Activated T-helper 1 cell treated with anti-CD3 and anti-CD28 coated beads, Interleukin-2, amount 50 U/mL, for 16 hours (primary cell): Measurements from ENCODE around the gene POLD4.
A peak's percentile ranks its signal among the peaks of the same experiment; 100 is the strongest.

Experiments
- DNase-seq, 2 donors: peaks; one replicate each; pipeline ENCODE4 v3.0.0-alpha.2; 2020; ENCODE audit warnings: low read depth in 1 of 2, low spot score in 1 of 2

The POLD4 gene

GRCh38 chr11:67389477-67389876 lies 36.1 kb upstream of the POLD4 start:
- no peak for DNase-seq

GRCh38 chr11:67387518-67387917 lies 34.2 kb upstream of the POLD4 start:
- DNase-seq: no peak

- no peak for DNase-seq
Measured at GRCh38 chr11:67387069-67387468, 33.7 kb upstream of the POLD4 start.

GRCh38 chr11:67384851-67385366 lies 31.6 kb upstream of the POLD4 start:
- no peak for DNase-seq

- peak; percentile 72 to 75 for DNase-seq
Measured at GRCh38 chr11:67382276-67383136, 29.2 kb upstream of the POLD4 start.

GRCh38 chr11:67381244-67381972 lies 28.1 kb upstream of the POLD4 start:
- no peak for DNase-seq

GRCh38 chr11:67379061-67380058 lies 26.0 kb upstream of the POLD4 start:
- no peak for DNase-seq

- no peak for DNase-seq
Measured at GRCh38 chr11:67378544-67378943, 25.2 kb upstream of the POLD4 start.

GRCh38 chr11:67376873-67377808 lies 23.8 kb upstream of the POLD4 start:
- no peak for DNase-seq

- DNase-seq: no peak
Measured at GRCh38 chr11:67376063-67376820, 22.9 kb upstream of the POLD4 start.

GRCh38 chr11:67375320-67376055 lies 22.1 kb upstream of the POLD4 start:
- DNase-seq: no peak

- no peak for DNase-seq
Measured at GRCh38 chr11:67374571-67375281, 21.4 kb upstream of the POLD4 start.

- peak; percentile 62 to 69 for DNase-seq
Measured at GRCh38 chr11:67373648-67374570, 20.6 kb upstream of the POLD4 start.

- no peak for DNase-seq
Measured at GRCh38 chr11:67372993-67373647, 19.8 kb upstream of the POLD4 start, which contains the start of gene CLCF1. CLCF1 (minus strand) TSS chr11:67373598; CDS start chr11:67373539, 59 bp downstream.

GRCh38 chr11:67372321-67372992 lies 19.1 kb upstream of the POLD4 start:
- DNase-seq: no peak
